Suppressor macrophage treated with lipopolysaccharide for 4 hours (primary cell): ENCODE results near the gene ULK4.

Experiments
- DNase-seq: peaks from one replicate; pipeline ENCODE4 v3.0.0-alpha.2; 2020

ULK4 gene

DNA sequence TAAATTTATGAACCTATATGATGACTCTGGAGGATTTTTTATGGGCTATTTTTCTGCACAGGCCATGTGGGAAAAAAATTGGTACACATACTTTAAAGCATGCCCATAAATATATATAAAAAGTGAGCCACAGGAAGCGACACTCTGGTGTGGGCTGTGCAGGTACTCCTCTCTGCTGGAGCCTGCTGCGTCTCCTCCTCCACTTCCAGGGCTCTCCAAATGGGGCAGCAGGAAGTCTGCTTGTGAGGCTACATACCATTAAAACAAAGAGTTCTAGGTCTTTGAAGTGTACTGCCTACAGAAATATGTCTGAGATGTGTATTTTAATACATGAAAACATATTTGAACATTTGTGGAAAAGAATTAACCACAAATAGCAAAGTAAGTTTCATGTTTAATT, 627.5 kb downstream of the ULK4 start:
- no peak for DNase-seq

DNA sequence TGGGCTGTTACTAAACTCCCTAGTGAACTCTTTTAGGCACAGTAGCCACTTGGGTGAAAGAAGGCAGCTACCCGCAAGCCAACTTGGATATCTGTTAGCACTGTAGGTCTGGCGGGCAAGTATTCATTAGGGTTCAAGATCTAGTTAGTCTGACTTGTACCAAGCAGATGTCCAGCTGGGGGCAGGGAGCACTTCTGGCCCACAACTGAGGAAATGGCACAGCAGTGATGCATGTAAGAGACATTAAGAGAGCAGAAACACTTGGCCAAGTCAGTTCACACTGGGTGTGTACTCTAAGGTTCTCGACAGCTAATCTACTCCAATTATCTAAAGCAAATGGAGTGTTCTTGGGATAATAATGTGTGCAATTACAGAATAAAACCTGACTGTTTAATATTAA, 630.9 kb downstream of the ULK4 start:
- DNase-seq, result no peak

DNA sequence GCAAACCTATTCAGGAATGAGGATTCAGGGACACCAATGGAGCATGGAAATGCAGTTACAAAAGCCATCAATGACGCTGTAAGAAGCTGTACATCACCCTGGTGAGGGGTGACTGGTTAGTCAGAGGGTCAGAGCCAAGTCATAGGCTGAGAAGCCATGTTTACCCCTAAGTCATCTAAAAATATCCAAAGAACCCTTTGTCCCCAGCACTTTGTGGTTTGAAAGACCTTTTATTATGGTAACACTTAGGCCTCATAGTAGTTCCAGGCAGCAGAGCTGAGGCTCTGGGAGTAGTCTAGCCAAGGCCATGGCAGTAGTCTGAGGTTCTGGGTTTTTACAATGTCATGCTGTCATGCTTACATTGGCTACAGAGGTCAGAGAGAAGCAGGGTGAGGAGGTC, 631.4 kb downstream of the ULK4 start:
- DNase-seq, result no peak

DNA sequence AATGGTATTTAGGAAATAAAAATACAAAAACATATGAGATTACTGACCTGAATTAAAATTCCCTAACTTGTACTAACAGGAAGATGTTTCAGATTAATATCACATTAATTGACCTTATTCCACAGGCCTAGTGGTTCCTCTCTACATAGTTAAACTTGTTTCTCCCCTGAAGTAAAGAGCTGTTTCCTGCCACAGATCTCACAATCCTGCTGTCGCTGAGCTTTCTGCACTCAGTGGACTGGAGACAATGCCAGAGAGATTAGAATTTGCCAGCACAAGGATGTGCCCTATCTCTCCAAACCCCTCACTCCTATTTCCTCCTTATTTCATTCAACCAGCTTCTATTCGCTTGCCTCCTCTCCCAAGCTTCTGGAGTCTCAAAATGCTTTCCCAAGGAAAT, 632.0 kb downstream of the ULK4 start:
- no peak for DNase-seq

DNA sequence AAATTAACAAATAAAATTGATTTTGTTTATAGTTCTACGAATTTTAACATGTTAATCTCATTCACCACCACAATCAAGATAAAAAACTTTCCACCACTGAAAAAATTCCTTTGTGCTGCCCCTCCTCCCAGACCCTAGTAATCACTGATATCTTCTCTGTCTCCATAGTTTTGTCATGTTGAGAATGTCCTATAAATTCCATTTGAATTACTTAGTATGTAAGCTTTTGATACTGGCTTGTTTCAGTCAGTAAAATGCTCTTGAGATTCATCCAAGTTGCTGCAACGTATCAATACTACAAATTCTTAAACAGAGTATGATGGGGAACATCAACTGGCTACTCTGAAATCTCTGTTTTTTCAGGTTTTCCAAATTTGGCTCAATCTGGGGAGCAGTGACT, 633.0 kb downstream of the ULK4 start:
- no peak for DNase-seq

DNA sequence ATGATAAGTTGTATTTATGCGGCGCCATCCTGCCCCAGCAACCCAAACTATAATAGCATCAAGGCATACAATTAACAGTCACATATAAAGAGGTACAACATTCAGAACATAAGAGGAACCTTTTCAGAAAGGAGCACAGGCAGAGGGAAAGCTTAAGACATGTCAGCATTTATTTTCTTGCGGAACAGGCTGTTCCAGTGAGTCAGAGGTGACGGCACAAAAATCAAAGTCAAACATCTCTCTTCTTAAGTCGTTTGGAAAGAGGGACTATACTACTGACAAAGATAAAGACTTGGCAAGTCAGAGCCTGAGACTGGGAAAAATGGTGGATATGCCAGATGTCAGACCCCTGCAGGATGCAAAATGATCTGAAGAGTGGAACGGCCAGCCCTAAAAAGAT, 634.2 kb downstream of the ULK4 start:
- DNase-seq, result no peak

DNA sequence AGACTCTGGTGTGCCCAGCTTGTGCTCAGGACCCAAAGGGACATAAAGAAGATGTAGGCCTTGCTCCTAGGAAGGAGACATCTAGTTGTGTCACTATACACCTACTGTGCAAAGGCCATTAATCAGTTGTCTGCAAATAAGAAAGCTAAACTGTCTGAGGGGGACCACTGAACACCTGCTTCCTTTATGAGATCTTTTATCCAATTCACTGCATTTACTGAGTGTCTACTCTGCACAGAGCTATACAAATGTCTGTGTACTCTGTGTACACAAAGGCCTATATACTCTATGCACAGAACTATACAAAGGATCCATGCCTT, 637.8 kb downstream of the ULK4 start:
- no peak for DNase-seq

DNA sequence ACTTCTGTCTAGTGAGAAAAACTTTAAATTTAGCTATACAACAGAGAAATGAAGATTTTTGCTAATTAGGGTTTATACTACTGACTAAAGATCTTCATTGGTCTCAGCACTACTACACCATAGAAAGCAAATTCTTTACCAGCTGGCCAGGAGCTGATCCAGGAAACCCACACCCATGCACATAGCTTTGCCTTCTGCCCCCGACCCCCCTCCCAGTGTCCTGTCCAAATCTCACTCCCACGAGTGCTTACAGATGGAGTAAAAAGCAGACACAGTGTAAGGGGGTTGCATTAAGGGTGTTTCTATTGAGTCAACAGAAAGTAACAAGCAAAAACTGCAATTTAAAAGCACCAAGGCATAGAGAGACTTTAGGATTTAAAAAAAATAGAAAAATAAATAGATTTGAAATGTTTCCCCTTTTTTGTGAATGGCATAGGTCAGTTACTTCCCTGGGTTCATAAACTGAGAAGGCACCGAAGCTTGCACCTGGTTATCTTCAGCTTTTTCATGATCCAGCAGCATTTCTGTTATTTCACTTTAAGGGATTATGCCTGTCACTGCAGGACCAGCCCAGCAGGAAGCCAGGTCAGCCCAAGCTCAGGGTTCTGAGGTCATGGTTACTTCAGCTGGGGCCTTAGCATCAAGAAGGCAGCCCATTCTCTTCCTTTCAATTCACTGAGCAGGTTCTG, 638.3 kb downstream of the ULK4 start:
- no peak for DNase-seq

DNA sequence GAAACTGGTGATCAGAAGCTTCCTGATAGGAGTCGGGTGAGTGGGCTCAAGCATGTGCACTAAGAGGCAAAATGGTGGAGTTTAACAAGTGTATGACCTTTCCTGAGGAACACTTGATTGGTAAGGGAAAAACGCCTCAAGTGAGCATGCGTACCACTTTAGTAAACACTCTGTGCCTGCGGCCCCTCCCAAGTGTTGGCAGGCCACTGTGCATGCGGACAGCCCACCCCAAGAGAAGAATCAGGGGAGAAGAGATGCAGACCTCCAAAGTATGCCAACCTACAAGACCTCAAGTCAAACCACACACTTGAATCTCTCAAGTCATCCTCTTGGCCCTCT, 640.3 kb downstream of the ULK4 start:
- no peak for DNase-seq

DNA sequence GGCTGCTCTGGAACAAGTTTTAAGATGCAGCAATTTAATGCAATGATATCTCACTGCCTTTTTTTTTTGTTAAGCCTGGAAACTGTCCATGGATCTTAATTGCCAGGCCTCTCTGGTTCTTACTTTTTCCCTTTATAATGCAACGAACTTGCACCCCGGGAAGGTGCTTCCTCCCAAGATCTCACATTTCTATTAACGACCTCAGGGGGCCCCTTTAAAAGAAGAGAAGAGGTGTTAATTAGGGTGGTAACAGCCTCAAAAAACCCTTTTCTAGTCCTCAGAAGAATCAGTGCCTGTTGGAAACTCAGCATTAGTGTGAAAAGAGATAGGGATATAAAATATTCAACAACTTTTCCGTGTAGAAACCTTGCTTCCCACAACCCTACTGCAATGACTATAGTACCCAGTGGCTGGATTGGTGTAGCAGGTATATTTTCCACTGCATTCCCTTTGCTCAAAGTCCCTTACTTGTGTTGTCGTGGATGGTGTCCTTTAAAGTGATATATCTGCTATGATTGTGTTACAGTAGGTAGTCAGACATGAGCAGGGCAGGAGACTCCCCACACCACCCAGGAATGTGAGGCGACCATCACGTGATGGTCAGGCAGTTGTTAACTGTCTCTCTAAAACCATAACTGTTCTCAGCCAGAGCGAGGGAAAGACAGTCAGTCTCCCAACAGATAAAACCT, 640.8 kb downstream of the ULK4 start:
- DNase-seq, result no peak

DNA sequence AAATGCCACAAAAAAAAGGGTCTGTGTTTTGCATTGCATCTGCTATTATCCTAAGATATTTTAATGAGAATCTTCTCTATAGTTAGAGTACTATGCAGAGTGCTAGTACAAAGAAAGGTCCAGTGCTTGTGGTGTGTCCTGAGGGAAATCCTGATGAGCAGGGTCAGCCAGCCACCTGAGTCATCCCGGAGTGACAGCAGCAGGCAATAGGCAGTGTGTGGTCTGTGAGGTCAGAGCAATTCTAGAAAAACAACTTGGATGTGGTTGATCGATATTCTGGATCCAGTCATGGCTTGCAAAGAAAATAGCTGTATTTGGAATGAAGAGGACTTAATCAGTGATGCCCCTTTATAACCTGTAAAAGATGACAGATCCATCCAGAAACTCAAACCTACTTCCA, 643.4 kb downstream of the ULK4 start:
- DNase-seq, result no peak

DNA sequence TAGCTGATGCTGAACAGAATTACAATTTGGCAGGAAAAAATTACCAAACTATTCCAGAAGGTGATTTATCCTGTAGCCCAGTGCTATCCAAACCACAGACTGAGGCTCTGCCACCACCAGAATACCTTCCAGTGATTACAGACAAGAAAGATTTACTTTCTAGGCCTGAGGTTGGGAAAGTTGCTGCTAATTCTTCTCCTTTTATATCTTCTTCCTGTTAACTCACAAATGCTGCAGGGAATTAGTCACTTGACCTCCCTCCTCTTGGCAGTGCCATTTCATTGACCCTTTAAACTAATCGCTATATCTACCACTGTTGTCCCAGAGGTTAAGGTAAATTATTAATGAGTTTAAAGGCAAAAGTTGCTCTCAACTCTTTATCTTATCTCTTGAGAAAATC, 644.2 kb downstream of the ULK4 start:
- DNase-seq, result no peak

DNA sequence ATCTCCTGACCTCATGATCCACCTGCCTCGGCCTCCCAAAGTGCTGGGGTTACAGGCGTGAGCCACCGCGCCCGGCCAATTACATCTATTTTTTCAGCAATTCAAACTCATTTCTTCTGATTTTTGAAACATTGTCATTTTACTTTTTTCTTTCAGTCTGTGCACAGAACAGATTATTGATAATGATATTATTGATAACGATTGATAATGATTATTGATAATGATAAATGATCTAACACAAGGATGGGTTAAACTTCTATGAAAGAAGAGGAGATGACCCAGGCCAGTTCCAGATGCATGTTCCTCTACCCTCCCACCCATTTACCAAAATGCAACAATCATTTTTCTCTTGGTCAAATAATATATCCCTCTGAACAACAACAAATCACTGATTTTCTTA, 644.6 kb downstream of the ULK4 start:
- DNase-seq, result no peak

DNA sequence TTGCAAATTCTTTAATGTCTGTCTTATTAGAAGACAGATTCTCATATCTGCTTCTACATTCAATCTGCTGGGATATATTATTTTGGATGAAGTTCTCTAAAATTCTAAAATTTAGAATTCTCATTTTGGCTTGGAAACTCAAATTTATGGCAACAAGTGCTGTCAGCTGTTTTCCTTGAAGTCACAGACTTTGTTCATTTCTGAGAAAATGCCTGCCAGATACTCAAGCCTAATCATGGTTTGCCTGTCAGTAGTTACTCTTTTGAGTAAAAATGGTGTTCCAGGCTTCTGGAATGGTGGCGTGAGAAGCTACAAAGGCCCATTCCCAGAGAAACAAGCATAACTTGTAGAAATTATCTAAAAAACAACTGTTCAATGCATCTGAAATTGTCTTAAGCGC, 646.8 kb downstream of the ULK4 start:
- no peak for DNase-seq

DNA sequence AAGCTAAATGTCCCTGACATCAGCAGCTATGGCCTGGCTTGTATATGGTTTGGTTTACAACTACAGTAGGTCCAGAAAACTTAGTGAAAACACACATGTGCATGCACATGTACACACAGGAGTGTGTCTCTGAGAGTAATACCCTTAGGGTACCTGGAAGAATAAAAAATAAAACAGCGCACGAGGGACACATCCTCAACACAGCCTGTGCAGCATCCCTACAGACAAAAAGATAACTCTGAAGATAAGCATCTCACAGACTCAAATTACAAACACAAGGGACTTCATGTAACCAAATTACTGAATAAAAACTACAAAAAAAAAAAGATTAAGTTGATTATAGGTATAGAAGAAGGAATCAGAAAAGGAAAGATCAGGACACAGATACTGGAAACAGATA, 653.8 kb downstream of the ULK4 start:
- DNase-seq, result no peak

DNA sequence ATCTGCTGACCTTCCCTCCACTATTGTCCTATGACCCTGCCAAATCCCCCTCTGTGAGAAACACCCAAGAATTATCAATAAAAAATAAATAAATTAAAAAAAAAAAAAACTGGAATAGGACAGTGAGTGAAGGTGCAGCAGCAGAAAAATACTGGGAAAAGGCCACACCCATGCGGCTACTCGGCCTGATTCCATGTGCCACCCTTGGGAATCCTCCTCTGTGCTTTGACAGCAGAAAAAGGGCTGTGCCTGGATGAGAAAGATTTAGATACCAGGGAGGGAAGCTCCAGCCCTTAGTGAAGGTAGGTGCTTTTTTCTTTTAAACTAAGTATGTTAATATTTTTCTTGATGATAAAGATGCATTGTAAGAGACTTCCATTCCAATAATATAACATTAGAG, 654.8 kb downstream of the ULK4 start:
- DNase-seq, result no peak

DNA sequence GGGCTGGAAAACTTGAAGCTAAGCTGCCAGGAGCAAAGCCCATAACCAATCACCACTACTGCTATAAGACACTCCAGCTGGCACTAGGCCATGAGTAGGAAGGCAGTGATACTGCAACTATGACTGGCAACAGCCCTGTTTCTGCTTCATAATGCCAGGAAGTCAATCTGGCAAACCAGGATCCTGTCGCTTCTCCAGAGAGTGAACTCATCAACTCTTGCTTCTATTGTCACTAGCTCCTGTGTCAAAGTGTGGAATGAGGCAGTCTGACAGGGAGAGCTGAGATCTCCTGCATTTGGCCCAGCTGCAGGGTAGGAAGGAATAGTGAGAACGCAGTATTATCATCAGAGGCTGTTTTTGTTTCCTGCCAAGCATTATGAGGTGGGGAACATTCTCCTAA, 657.3 kb downstream of the ULK4 start:
- DNase-seq, result no peak

DNA sequence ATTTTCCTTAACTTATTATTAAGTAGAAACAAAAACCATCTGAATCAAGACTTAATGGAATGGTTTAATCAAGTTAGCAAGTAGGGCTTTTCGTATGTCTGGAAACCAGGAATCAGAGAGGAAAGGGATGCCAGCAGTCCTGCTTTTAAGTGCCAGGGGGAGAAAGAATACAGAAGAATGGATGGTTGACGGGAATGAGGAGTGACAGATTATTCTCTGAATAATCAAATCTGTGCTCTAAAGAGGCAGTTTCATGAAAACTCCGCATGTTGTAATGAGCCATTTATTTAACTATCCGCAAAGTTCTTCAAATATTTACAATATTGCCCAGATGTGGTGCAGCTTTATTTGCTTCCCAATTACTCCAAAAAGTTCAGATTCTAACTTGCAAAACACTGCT, 659.6 kb downstream of the ULK4 start:
- DNase-seq, result no peak

DNA sequence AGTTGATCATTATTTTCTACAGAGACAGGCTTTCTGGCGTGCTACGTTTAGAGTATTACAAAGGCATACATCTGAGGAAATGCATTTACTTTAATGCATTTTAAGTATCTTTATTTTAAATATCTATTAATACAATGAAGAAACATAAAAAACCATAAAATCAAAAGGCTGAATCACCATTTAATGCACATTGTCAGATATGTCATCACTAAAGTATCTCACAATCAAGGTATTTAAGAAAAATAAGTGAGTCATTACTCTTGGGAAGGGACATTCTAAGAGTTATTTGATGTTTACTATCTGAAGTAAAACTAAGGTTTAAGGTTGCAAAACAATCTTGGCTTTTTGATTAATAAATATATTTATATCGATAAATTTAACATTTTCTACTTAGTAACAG, 660.4 kb downstream of the ULK4 start:
- DNase-seq, result no peak

DNA sequence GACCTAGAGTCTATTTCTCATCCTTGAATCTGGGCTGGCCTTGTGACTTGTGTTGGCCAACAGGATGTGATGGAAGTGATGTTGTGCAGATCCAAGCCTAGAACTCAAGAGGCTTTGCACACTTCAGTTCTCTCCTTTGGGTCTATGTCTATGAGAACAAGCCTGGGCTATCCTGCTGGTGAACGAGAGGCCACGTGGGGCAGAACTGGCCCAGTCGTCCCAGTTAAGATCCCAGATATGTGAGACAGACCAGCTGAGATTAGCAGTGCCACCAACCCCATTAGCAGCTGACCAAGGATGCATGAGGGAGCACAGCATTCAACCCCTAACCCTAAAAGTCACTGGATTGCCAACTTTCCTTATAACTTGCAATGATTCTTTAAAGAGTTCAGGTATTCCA, 662.9 kb downstream of the ULK4 start:
- no peak for DNase-seq

DNA sequence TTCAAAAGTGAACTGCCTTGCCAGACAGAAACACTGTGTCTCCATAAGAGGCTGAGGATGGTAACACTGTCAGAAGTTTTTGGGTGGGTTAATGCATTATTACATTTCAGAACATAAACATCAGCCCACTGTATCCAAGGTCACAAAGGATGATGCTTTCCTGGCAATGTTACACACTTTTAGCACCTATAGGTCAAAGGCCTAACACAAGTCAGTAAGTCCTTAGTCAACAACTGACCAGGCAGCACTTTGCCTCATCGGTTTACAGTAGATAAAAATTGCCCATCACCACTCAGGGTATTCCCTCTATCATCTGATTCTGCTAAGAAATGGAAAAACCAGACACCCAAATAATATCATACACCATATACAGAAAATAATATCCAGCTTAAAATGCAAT, 664.2 kb downstream of the ULK4 start:
- DNase-seq, result no peak

DNA sequence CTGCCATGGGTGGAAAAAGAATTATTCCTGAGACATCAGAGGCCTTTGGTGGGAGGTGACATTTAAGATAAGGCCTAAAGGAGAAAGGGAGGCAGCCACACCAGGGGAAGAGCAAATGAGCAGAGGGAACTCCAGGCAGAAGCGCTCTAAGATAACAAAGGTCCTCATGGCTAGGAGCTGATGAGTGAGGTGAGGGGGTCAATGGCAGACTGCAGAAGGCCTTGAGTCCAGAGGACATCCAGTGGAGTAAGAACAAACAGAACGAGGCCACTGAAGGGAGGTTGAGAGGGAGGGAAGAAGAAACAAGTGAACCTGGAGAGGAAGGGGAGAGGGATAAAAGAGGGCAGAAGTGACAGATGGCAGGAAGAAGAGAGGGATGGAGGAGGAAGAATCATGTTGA, 665.3 kb downstream of the ULK4 start:
- DNase-seq, result no peak

DNA sequence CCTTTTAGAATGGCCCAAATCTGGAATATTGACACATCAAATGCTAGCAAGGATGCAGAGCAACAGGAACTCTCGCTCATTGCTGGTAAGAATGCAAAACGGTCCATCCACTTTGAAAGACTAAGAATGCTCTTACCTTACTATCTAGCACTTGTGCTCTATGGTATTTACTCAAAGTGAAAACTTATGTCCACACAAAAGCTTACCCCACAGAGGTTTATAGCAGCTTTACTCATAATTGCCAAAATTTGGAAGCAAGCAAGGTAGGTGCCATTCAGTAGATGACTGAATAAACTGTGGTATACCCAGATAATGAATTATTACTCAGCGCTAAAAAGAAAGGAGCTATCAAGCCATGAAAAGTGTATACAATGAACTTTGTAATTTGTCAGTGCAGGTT, 666.2 kb downstream of the ULK4 start:
- DNase-seq, result no peak

DNA sequence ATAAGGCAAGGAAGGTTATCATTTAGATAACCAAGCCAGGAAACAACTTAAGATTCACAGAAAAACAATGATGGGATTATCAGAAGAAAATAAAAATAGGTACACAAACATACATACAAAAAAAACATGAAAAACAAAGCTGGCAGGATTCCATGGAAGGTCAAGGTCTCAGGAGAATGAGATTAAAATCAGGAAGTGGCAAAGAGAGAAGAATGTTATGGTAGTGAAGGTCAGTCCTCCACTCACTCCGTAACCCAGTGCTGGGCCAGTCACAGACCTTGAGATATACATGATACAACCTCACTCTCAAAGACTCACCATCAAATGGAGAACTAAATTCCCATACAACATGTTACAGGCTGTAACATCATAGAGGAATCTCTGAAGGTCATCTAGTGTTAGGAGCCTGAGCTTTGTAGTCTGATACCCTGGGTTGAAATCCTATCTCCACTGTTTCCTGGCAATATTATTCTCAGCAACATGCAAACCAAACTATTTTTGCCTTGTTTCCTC, 668.7 kb downstream of the ULK4 start:
- no peak for DNase-seq

DNA sequence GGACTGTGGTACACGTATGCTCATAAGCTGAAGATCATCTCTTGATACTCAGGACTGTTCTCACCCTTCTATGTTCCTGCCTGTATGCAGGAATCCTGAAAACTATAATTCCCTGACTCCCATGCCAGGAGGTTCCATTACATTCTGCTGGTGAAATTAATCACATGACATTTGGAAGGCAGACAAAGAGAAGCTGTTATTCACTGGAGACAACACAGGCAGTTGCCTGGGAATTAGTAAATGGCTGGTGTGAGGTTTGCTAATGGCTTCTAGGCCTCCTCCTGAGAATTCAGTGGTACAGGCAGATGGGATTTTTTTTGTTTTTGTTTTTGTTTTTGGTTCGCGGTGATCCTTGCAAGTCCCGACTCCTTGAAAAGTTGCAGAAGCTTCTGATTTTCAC, 671.2 kb downstream of the ULK4 start:
- no peak for DNase-seq
